Measurements from ENCODE around the gene TMEM187. TPM values are rescaled to one million over a fixed set of nuclear protein-coding genes. Genes with fewer than 3 reads are reported as not detected.

Gene TMEM187
- polyA plus RNA-seq, 4 donors = 4.2 to 10.1 (median 6.0) TPM

DNA sequence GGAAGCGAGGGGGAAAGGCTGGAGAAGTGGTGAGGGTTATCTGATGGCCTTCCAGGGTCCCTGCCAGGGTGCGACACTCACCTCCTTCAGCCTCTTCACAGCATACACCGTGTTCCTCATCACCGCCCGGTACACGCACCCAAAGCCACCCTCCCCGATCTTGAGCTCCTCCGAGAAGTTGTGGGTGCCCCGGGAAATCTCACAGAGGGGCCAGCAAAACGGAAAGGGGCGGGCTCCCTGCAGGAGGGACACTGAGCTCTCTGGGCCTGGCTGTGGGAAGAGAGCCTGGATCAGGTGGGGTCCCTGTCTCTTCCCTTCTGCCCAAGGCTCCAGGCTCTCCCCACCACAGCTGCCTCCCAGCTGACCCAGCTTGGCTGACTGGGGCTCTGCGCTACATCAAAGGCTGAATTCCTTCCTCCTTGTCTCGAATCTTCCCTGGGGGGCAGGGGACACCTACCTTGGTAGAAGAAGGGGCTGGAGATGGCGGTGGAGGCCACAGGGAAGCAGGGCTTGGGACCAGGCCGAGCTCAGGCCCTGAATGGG is 46.0 kb downstream of the TMEM187 start:
- Histone ChIP-seq H3K27me3 (ENCODE audit: control insufficient read depth in 3 of 3, insufficient read depth in 3 of 3, low read length in 3 of 3) (no peaks in the 10 kb centered on the region), H3K4me1 (ENCODE audit: control insufficient read depth in 3 of 3, insufficient read depth in 2 of 3, low read depth in 1 of 3, low read length in 2 of 3) (peaks cover 0 to 11% (median 0%) of the 10 kb centered on the region in 3 donors), H3K36me3 (ENCODE audit: control insufficient read depth in 3 of 3, insufficient read depth in 2 of 3, low read depth in 1 of 3, low read length in 3 of 3) (peaks cover 0 to 54% (median 4%) of the 10 kb centered on the region in 3 donors), H3K9me3 (ENCODE audit: control insufficient read depth in 2 of 2, insufficient read depth in 1 of 2, low read depth in 1 of 2, low read length in 1 of 2) (no peaks in the 10 kb centered on the region), H3K27ac (ENCODE audit: low read depth in 1 of 3, low read length in 2 of 3) (peak overlapping the region; percentile 45 to 79 (median 76)), H3K4me3 (ENCODE audit: low read depth in 1 of 3, low read length in 3 of 3) (peak overlapping the region; percentile 52 to 72 (median 66))
- WGBS, 3 donors = 14 to 56% (median 51%) methylated on average over 13 to 15 of the region's 15 CpGs
- DNase-seq = peak in 1 of 2 donors; percentile 22
- FAIRE-seq = no peak

DNA sequence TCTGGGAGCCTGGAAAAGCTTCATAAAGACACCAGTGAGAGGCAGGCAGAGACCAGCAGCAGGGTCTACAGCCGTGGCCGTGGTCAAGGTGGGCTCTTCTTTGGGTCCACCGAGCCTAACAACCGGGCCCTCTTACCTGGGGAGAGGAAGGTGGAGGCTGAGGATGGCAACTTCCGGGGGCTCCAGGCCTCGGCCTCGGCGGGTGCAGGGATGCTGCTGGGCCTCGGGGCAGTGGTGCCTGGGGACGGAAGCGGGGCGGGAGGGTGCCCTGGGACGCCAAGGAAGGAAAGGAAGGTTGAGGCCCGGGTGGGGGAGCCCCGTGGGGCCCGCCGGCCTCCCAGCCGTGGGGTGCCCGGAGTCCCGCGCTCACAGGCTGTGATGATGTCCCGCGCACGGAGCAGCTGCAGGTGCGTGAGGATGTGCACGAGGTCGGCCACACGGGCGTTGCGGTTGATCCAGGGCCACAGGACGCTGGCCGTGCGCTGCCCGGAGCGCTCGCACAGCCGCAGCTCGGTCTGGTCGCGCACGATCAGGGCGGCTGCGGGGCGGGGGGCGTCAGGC is 46.6 kb downstream of the TMEM187 start:
- FAIRE-seq (no peak), DNase-seq (peak in 1 of 2 donors; percentile 44)

DNA sequence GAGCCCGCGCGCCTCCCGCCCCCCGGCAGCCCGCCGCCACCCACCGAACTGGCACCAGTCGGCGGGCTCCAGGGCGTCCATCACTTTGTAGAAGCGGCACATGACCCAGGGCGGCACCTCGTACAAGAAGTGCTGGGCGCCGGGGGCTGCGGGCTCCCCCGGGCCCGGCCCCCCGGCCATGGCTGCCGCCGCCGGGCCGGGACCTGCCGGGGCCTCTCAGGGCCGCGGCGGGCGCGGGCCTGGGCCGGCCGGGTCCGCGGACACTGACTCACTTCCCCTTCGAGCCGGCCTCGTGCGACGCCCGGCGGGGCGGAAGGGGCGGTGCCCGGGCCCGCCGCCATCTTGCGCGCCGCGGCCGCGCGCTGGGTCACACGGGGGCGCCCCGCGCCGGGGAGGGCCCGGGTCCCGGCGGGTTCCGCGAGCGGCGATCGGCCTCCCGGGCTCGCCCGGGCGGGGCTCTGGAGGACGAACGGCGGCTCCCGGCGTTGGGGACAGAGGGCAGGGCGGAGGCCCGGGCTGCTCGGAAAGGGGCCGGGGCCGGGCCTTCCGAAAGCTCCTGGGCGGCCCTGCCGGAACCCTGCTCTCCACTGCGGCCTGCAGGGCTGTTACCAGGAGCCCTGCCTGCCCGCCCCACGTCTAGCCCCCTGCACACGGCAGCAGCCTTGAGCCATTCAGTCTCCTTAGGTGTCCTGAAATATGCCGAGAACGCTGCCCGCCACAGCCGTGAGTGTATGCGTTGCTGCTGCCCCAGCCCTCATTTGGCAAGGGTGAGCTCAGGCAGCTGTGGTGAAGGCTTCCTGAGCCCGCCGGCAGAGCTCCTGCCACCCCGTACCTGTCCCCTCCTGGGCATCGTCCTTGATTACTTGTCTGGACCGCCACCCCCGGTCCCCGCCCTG is 47.3 kb downstream of the TMEM187 start, which contains the start of gene IRAK1:
IRAK1 (minus strand) TSS at position 270 of the 896 bp plus-strand sequence; CDS start at position 180, 90 bp downstream.
- Histone ChIP-seq H3K9me3 (ENCODE audit: control insufficient read depth in 2 of 2, insufficient read depth in 1 of 2, low read depth in 1 of 2, low read length in 1 of 2) (no peaks in the 10 kb centered on the region), H3K4me1 (ENCODE audit: control insufficient read depth in 3 of 3, insufficient read depth in 2 of 3, low read depth in 1 of 3, low read length in 2 of 3) (peaks cover 0 to 7% (median 0%) of the 10 kb centered on the region in 3 donors), H3K27ac (ENCODE audit: low read depth in 1 of 3, low read length in 2 of 3) (peak within 1 kb of the TSS; percentile 80 to 87 (median 87)), H3K4me3 (ENCODE audit: low read depth in 1 of 3, low read length in 3 of 3) (peak within 1 kb of the TSS; percentile 53 to 72 (median 66)), H3K27me3 (ENCODE audit: control insufficient read depth in 3 of 3, insufficient read depth in 3 of 3, low read length in 3 of 3) (no peaks in the 10 kb centered on the region), H3K36me3 (ENCODE audit: control insufficient read depth in 3 of 3, insufficient read depth in 2 of 3, low read depth in 1 of 3, low read length in 3 of 3) (peaks cover 0 to 46% (median 4%) of the 10 kb centered on the region in 3 donors)
- no peak for FAIRE-seq
- 0 to 48% (median 4%) methylated on average over 12 to 99 of the region's 99 CpGs for WGBS, 3 donors
- peak; percentile 60 to 77 for DNase-seq

More for the DNA sequence above, 46.6 kb downstream of the TMEM187 start:
- 1 to 39% (median 7%) methylated on average over 11 to 45 of the region's 45 CpGs for WGBS, 3 donors
- H3K36me3 ChIP-seq (ENCODE audit: control insufficient read depth in 3 of 3, insufficient read depth in 2 of 3, low read depth in 1 of 3, low read length in 3 of 3) = peaks cover 0 to 51% (median 4%) of the 10 kb centered on the region in 3 donors
- H3K27ac ChIP-seq (ENCODE audit: low read depth in 1 of 3, low read length in 2 of 3) = peak overlapping the region; percentile 45 to 79 (median 76)
- peak overlapping the region; percentile 52 to 72 (median 66) for H3K4me3 ChIP-seq (ENCODE audit: low read depth in 1 of 3, low read length in 3 of 3)
- no peaks in the 10 kb centered on the region for H3K27me3 ChIP-seq (ENCODE audit: control insufficient read depth in 3 of 3, insufficient read depth in 3 of 3, low read length in 3 of 3)
- H3K9me3 ChIP-seq (ENCODE audit: control insufficient read depth in 2 of 2, insufficient read depth in 1 of 2, low read depth in 1 of 2, low read length in 1 of 2) = no peaks in the 10 kb centered on the region
- peaks cover 0 to 7% (median 0%) of the 10 kb centered on the region in 3 donors for H3K4me1 ChIP-seq (ENCODE audit: control insufficient read depth in 3 of 3, insufficient read depth in 2 of 3, low read depth in 1 of 3, low read length in 2 of 3)

DNA sequence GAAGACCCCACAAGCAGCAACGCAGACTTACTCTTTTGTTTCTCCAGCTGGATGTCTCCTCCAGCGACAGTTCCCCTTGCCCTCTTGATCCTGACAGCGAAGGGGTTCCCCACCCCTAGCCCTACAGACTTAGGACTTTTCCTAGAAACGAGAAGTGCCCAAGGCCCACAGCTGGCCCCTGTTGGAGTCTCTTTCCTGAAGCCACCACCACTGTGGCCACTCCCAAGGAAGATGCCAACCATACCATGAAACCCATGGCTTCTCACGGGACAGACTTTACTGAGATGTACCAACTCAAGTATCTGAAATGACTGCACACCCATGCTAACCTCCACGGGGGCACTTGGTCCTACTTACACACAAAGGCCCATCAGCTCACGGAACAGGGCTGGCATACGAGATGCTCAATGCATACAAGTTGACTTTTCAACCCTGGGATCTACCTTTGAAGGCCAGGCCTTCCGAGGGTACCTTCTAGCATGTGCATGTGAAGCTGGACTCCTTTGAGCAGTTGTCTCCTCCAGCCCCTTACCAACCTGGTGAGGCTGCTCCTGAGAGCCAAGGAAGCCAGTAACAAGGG is 48.1 kb downstream of the TMEM187 start:
- no peaks in the 10 kb centered on the region for H3K9me3 ChIP-seq (ENCODE audit: control insufficient read depth in 2 of 2, insufficient read depth in 1 of 2, low read depth in 1 of 2, low read length in 1 of 2)
- 45 to 57% (median 51%) methylated on average over 7 to 9 of the region's 9 CpGs for WGBS, 3 donors
- peaks cover 0 to 7% (median 0%) of the 10 kb centered on the region in 3 donors for H3K4me1 ChIP-seq (ENCODE audit: control insufficient read depth in 3 of 3, insufficient read depth in 2 of 3, low read depth in 1 of 3, low read length in 2 of 3)
- peak overlapping the region; percentile 5 to 66 (median 53) for H3K4me3 ChIP-seq (ENCODE audit: low read depth in 1 of 3, low read length in 3 of 3)
- H3K27ac ChIP-seq (ENCODE audit: low read depth in 1 of 3, low read length in 2 of 3) = peak overlapping the region; percentile 80 to 87 (median 87)
- H3K27me3 ChIP-seq (ENCODE audit: control insufficient read depth in 3 of 3, insufficient read depth in 3 of 3, low read length in 3 of 3) = no peaks in the 10 kb centered on the region
- H3K36me3 ChIP-seq (ENCODE audit: control insufficient read depth in 3 of 3, insufficient read depth in 2 of 3, low read depth in 1 of 3, low read length in 3 of 3) = peaks cover 0 to 45% (median 3%) of the 10 kb centered on the region in 3 donors
- FAIRE-seq = no peak
- DNase-seq = no peak

DNA sequence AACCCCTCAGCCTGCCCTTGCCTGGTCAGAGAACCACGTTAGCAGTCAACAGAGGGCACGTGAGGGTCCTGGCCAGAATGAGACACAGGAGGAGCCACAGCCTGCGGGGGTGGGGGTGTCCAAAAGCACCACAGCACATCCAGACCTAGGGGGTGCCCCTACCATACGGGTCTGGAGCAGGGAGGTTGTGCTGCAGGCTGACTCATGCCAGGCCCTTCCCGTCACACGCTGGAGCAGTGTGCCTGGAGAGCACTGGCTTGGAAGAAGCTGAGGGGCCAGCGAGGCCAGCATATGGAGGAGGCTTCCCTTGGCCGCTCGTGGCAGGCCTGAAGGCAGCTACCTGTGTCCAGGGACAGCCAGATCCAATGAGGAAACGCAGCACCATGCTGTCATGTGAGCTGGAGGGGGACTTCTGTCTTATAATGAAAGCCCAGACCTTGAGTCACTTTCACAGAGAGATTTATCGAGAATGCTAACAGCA is 48.6 kb downstream of the TMEM187 start:
- Histone ChIP-seq H3K9me3 (ENCODE audit: control insufficient read depth in 2 of 2, insufficient read depth in 1 of 2, low read depth in 1 of 2, low read length in 1 of 2) (no peaks in the 10 kb centered on the region), H3K27me3 (ENCODE audit: control insufficient read depth in 3 of 3, insufficient read depth in 3 of 3, low read length in 3 of 3) (no peaks in the 10 kb centered on the region), H3K36me3 (ENCODE audit: control insufficient read depth in 3 of 3, insufficient read depth in 2 of 3, low read depth in 1 of 3, low read length in 3 of 3) (peaks cover 0 to 43% (median 0%) of the 10 kb centered on the region in 3 donors), H3K4me1 (ENCODE audit: control insufficient read depth in 3 of 3, insufficient read depth in 2 of 3, low read depth in 1 of 3, low read length in 2 of 3) (peaks cover 0 to 7% (median 0%) of the 10 kb centered on the region in 3 donors), H3K4me3 (ENCODE audit: low read depth in 1 of 3, low read length in 3 of 3) (no peak overlapping the region), H3K27ac (ENCODE audit: low read depth in 1 of 3, low read length in 2 of 3) (peak overlapping the region in 1 of 3 donors; percentile 87)
- DNase-seq (no peak), FAIRE-seq (no peak)
- WGBS, 3 donors = 70 to 93% (median 75%) methylated on average over 10 to 11 of the region's 11 CpGs

DNA sequence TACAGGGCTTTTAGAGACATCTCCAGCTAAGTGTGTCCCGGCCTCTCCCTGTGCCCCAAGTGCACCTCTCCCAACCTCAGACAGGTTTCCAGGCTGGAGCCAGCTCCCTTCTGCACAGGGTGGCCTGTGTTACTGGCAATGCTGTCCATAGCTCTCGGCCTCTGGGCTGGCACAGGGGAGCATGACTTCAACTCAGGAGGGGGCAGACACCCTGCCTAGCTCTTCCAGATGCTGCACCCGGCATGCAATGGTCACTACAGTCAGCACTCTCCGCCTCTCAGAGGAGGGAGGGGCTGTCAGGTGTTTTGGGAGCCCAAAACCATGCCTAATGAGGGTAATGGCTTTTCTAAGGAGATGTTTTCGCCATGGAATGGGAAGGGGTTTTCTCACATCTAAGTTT is 49.6 kb downstream of the TMEM187 start:
- FAIRE-seq (no peak), DNase-seq (no peak)
- Histone ChIP-seq H3K4me1 (ENCODE audit: control insufficient read depth in 3 of 3, insufficient read depth in 2 of 3, low read depth in 1 of 3, low read length in 2 of 3) (peaks cover 0 to 7% (median 0%) of the 10 kb centered on the region in 3 donors), H3K9me3 (ENCODE audit: control insufficient read depth in 2 of 2, insufficient read depth in 1 of 2, low read depth in 1 of 2, low read length in 1 of 2) (no peaks in the 10 kb centered on the region), H3K27ac (ENCODE audit: low read depth in 1 of 3, low read length in 2 of 3) (no peak overlapping the region), H3K4me3 (ENCODE audit: low read depth in 1 of 3, low read length in 3 of 3) (no peak overlapping the region), H3K36me3 (ENCODE audit: control insufficient read depth in 3 of 3, insufficient read depth in 2 of 3, low read depth in 1 of 3, low read length in 3 of 3) (peaks cover 0 to 43% (median 0%) of the 10 kb centered on the region in 3 donors), H3K27me3 (ENCODE audit: control insufficient read depth in 3 of 3, insufficient read depth in 3 of 3, low read length in 3 of 3) (no peaks in the 10 kb centered on the region)
- 74 to 91% (median 84%) methylated on average over 4 to 5 of the region's 5 CpGs for WGBS, 3 donors

DNA sequence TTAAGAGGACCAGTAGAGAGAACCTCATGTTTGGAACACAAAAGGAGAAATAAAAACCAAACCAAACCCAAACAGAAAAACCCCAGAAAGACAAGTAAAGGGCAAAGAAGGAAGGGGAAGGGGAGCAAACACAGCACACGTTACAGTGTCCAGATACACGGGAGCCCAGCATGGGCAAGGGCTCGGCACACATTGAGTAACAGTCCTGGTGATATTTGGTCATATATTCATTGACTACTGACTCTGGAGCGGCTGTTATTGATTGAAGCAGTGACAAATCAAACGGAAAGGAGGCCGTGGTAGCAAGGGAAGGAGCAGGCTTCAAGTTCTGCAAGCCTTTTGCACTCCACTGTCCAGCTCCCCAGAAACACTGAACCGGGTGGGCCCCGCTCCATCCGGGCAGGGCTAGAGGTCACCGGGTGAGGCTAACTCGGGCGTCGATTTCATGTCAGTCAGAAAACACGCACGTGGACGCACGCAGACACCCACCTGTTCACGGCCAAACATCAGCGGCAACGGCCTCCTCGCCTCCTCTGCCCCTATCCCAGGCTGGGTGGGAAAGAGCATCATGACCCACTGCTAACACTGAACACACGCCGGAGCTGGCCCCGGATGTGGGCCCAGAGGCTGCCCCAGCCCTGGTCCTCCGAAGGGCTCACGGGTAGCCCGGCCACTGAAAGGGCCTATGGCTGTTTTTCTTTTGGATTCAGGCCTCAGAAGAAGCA is 50.9 kb downstream of the TMEM187 start:
- no peak for FAIRE-seq
- H3K36me3 ChIP-seq (ENCODE audit: control insufficient read depth in 3 of 3, insufficient read depth in 2 of 3, low read depth in 1 of 3, low read length in 3 of 3) = peaks cover 0 to 39% (median 2%) of the 10 kb centered on the region in 3 donors
- peaks cover 0 to 5% (median 0%) of the 10 kb centered on the region in 3 donors for H3K4me1 ChIP-seq (ENCODE audit: control insufficient read depth in 3 of 3, insufficient read depth in 2 of 3, low read depth in 1 of 3, low read length in 2 of 3)
- peak overlapping the region in 1 of 3 donors; percentile 16 for H3K27ac ChIP-seq (ENCODE audit: low read depth in 1 of 3, low read length in 2 of 3)
- H3K4me3 ChIP-seq (ENCODE audit: low read depth in 1 of 3, low read length in 3 of 3) = no peak overlapping the region
- DNase-seq = no peak
- H3K27me3 ChIP-seq (ENCODE audit: control insufficient read depth in 3 of 3, insufficient read depth in 3 of 3, low read length in 3 of 3) = no peaks in the 10 kb centered on the region
- WGBS, 3 donors = 72 to 85% (median 84%) methylated on average over 24 to 27 of the region's 27 CpGs
- H3K9me3 ChIP-seq (ENCODE audit: control insufficient read depth in 2 of 2, insufficient read depth in 1 of 2, low read depth in 1 of 2, low read length in 1 of 2) = no peaks in the 10 kb centered on the region
